Gastroesophageal sphincter (tissue), 3 donors: ENCODE data around the gene CABLES2.

Experiments used
- CTCF ChIP-seq, 4 experiments: fragments of 200-600 bp in 2 of 4; fragments of 450-650 bp in 2 of 4; sonication (generic) in 1 of 4; IDR thresholded peaks; one replicate each; pipeline ENCODE4 v1.5.1; 2017 to 2019; ENCODE audit warnings: antibody characterized with exemption in 4 of 4, mild to moderate bottlenecking in 2 of 4, moderate library complexity in 2 of 4
- EP300 ChIP-seq: sonication (generic); formaldehyde crosslinking; IDR thresholded peaks from one replicate; pipeline ENCODE4 v1.6.1; 2017; ENCODE audit warnings: antibody characterized with exemption, mild to moderate bottlenecking
- POLR2A ChIP-seq, 2 donors: fragments of 450-650 bp; IDR thresholded peaks; one replicate each; pipeline ENCODE4 v1.6.1; 2017; ENCODE audit warnings: antibody characterized with exemption in 2 of 2, mild to moderate bottlenecking in 2 of 2, moderate library complexity in 1 of 2

DNA sequence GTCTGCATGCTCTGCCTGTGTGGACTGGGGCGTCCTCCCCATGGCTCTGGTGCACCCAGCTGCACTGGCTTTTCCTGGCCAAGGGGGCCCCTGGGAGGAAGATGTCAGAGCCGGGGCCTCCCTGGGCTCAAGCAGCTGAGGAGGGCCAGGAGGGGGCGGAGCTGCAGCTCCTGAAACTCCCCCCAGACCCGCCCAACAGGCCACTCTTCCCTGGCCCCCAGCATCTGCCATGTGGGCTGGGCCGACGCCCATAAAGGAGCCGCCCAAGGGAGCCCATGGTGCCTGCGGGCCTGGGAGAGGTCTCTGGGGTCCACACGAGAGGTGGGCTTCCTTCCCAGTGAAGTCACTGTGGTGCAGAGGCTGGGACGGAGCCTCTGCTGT lies 16.2 kb upstream of the CABLES2 start:
- TF ChIP-seq CTCF (IDR thresholded peaks at IDR 0.05) (no peak), EP300 (no peak), POLR2A (IDR thresholded peaks at IDR 0.05) (no peak)
